Sciatic nerve (tissue), 2 donors: Measurements from ENCODE around the gene LHX4. TPM values are rescaled to one million over a fixed set of nuclear protein-coding genes. Genes with fewer than 3 reads are reported as not detected.

Source experiments
- ATAC-seq: fragments of 200-7000 bp; cut with Tn5 transposase; one replicate; pipeline ENCODE4 v1.9.1; 2020; ENCODE audit warnings: mild to moderate bottlenecking, moderate library complexity
- DNase-seq: peaks from one replicate; pipeline ENCODE4 v3.0.0-alpha.2; 2020; ENCODE audit warnings: low spot score
- intact Hi-C: fragments of 100-400 bp; cut with DNase I; formaldehyde crosslinking; loops from one replicate; pipeline ENCODE4 v1.14.2; 2022
- total RNA-seq: library from RNA; stranded (reverse); fragmentation: NEBNext Ultra II Directional; extraction: Animal tissue kit (Norgen Biotek cat#: 25700); gene quantifications from one replicate; pipeline ENCODE4 v1.2.1, GENCODE V29; 2021
- donor health status: DM: no; HTN: no; CAD: no.
- donor health status: DM: no; HTN: no; CAD: no.

Gene LHX4
- total RNA-seq, 1 donor from 2014 or later = not detected

- ATAC-seq (peak; percentile 54), DNase-seq (peak; percentile 84)
- intact Hi-C loops = no loop called here
These were observed 22.8 kb downstream of the LHX4 start for GRCh38 chr1:180252638-180253536.

GRCh38 chr1:180253585-180254495 lies 23.8 kb downstream of the LHX4 start:
- intact Hi-C loops = no loop called here
- ATAC-seq (no peak), DNase-seq (no peak)

DNA sequence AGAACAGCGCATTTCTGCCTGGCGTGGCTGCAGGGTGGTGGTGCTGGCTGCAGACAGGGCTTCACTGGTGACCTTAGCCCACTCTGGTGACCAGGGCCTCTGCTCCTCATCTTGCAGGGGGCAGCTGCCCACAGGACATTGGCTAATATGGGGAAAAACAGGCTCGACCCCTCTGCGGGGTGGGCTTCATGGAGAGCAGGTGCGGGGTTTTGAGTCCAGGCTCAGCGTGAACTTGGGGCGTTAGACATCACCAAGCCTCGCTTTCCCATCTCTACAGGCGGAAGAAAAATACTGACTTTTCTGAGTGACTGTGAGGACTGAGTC lies 24.4 kb downstream of the LHX4 start:
- no peak for DNase-seq
- intact Hi-C loops = no loop called here
- ATAC-seq = no peak

- ATAC-seq (no peak), DNase-seq (no peak)
These were observed 24.8 kb downstream of the LHX4 start for GRCh38 chr1:180254854-180255253.

DNA sequence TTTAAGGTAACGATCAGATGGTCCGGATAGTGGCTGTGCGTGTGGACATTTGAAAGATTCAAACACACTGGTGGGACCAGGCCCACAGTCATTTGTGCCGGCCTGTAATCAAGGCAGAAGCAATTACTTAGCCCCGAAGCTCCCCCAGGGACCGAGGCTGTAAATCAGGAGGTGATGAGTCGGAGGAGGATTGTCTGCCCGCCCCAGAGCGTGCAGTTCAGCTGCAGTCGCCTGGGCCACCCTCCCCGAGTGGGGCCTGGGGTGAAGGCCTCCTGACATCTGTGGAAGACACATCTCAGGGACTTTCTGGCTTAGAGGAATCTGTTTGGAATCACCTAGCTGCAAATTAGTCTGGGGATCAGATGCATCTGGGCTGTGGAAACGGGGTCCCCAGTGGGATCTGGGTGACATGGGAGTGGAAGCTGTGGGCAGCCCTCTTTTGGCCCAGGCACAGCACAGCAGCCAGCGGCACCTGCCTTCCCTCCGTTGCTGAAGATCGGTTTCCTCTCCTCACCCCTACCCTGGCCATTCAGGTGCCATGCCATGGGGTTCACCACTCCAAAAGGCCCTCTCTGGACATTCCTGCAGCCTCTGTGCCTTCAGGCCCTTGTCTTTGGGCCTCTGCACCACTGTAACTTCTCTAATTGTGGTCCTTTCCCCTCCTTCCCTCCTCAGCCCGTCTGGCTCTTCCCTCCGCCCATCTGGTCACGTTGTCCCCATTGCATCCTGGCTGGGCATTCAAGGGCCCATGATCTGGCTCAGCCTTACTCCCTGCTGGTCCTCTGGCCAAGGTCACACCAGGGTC lies 25.7 kb downstream of the LHX4 start:
- no peak for DNase-seq
- intact Hi-C loops = no loop called here
- ATAC-seq = no peak

More at GRCh38 chr1:180254854-180255253, 24.8 kb downstream of the LHX4 start:
- intact Hi-C loops = no loop called here

- DNase-seq (no peak), ATAC-seq (no peak)
- intact Hi-C loops = no loop called here
These were observed 26.4 kb downstream of the LHX4 start for GRCh38 chr1:180256341-180257027.

DNA sequence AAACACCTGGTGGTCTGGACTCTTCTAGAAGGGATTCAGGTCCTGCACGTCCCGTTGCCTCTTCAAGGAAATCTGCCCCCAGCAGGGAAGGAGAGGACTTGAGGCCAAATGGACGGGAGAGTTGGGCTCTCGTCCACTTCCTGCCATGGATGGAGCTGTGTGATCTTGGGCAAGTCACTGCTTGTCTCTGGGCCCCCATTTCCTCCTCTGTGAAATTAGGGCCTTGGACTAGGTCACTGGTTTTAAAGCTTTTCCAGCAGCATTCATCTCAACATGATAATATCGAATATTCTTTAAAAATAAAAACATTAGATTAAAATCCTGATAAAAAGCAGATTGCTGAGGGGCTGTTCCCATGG lies 26.9 kb downstream of the LHX4 start:
- intact Hi-C loops = no loop called here
- no peak for DNase-seq
- no peak for ATAC-seq

GRCh38 chr1:180257486-180257885 lies 27.4 kb downstream of the LHX4 start:
- intact Hi-C loops = no loop called here
- no peak for ATAC-seq
- DNase-seq = no peak

- DNase-seq = no peak
- no peak for ATAC-seq
- intact Hi-C loops = no loop called here
These were observed 28.2 kb downstream of the LHX4 start for GRCh38 chr1:180258290-180258689.

GRCh38 chr1:180258935-180259334 lies 28.9 kb downstream of the LHX4 start:
- ATAC-seq (no peak), DNase-seq (no peak)
- intact Hi-C loops = no loop called here

GRCh38 chr1:180259431-180260338 lies 29.6 kb downstream of the LHX4 start:
- DNase-seq (no peak), ATAC-seq (no peak)
- intact Hi-C loops = no loop called here

DNA sequence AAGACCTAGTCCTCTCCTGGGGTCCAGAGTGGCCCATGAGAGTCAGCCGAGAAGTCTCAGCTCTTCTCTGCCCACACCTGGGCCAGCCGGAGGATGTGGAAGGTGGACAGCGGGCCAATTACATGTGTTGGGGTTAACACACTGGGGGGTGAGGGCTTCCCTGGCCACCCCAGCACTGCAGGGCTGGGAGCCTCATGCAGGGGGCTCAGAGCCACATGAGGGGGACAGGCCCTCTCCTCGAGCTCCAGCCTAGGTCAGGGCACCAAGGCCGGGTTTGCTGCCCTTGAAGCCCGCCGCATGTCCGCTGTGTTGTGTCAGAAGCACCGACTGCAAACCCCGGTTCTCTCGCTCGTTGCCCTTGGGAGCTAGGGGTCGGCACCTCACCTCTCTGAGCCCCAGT lies 30.5 kb downstream of the LHX4 start:
- no peak for DNase-seq
- intact Hi-C loops = no loop called here
- no peak for ATAC-seq

GRCh38 chr1:180261030-180261429 lies 31.0 kb downstream of the LHX4 start:
- intact Hi-C loops = no loop called here
- no peak for DNase-seq
- ATAC-seq = no peak

DNA sequence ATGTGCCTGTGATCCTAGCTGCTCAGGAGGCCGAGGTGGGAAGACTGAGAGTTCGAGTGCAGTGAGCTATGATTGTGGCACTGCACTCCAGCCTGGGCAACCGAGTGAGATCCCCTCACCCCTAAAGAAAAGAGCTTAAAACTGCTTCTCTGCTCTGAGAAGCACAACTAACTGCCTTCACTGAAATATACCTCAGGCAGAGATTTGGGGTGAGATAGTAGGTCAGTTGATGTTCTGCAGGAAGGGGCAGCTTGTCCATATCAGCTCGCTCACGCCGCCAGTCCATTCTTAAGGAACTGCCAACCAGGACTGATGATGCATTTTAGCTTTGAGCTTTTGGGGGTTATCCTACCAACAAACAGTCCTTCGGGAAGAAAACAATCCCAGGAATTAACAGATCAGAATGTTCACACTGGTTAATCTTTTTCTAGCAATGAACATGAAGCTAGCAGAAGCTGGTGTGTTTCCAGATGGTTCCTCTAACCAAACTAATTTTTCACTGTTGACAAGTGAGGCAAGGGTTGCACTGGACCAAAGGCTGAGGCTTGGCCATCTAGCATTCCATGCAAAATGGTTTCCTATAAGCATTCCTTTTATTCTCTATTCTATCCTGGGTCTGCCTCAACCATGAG lies 31.6 kb downstream of the LHX4 start:
- intact Hi-C loops = no loop called here
- DNase-seq = no peak
- ATAC-seq = no peak

DNA sequence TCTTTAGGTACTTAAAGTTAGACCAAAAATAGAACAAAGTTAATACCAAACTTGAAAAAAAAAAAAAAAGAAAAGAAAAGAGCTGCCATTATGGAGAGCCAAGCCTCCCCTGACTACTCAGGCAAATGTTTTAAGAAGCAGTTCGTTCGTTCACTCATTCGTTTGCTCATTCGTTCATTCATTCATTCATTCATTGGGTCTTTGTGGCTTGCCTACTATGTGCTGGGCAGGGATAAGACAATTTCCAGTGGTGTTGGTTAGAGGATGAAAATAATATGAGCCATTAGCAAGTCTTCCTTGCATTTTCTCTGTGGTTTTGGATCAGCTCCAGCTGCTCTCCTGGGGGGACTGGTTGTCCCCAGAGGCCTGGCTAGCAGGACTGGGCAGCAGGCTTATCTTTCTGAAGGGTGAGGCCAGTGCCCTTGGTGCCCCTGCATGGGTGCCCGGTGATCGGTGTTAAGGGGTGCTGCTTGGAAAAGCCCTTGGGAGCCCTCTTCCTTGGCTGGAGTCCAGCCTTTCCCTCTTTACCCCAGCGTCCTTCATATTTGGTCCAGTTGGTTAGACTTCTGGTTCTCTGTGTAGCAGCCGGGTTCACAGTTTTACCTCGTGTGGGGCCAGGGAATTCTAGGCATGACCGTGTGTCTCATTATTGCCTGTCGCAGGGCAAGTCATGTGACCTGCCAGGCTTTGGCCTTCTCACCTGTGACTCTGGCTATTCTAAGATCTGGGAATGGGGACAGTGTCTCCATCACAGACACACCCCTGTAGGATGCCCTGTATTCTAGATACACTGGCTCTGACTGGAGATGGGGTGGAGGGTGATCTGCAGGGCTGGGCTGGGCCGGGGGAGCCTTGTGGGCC lies 32.8 kb downstream of the LHX4 start:
- ATAC-seq (no peak), DNase-seq (no peak)
- intact Hi-C loops = no loop called here

- intact Hi-C loops = no loop called here
- ATAC-seq (no peak), DNase-seq (no peak)
These were observed 34.5 kb downstream of the LHX4 start for GRCh38 chr1:180264595-180264994.

DNA sequence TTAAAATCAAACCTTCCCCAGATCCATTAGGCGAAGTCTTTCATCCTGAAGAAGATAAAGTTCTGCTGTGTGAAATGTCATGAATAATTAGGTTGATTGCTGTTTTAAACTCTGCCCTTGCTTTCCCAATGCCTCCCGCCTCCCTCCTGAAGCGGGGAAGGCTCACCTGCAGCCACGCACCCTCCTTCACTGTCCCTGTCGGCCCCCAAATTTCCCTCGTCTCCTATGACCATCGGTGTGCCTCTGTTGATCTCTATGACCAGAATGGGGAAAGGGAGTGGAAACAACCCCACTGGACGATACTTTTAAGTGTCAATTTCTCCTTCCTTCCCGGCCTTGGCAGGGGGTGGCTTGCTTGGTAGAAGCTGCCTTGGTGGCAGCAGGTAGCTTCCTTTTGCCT lies 35.1 kb downstream of the LHX4 start:
- intact Hi-C loops = no loop called here
- no peak for DNase-seq
- ATAC-seq = no peak
